Loucy (cell line): ENCODE data around the gene MET.

ENCODE experiments used
- EZH2phosphoT487 ChIP-seq: fragments of 200-600 bp; IDR thresholded peaks from 2 replicates; pipeline ENCODE4 v1.6.1; 2018; ENCODE audit warnings: antibody characterized with exemption, mild to moderate bottlenecking, moderate library complexity, borderline replicate concordance
- TF ChIP-seq, protein P1 (sequence below): fragments of 200-600 bp; sonication (generic); conservative IDR thresholded peaks from 2 replicates; pipeline ENCODE4 v1.5.1; 2014; ENCODE audit warnings: mild to moderate bottlenecking, antibody characterized with exemption, low read length

GRCh38 chr7:116800594-116800993, 128.6 kb downstream of the MET start:
- TF ChIP-seq, protein P1, sequence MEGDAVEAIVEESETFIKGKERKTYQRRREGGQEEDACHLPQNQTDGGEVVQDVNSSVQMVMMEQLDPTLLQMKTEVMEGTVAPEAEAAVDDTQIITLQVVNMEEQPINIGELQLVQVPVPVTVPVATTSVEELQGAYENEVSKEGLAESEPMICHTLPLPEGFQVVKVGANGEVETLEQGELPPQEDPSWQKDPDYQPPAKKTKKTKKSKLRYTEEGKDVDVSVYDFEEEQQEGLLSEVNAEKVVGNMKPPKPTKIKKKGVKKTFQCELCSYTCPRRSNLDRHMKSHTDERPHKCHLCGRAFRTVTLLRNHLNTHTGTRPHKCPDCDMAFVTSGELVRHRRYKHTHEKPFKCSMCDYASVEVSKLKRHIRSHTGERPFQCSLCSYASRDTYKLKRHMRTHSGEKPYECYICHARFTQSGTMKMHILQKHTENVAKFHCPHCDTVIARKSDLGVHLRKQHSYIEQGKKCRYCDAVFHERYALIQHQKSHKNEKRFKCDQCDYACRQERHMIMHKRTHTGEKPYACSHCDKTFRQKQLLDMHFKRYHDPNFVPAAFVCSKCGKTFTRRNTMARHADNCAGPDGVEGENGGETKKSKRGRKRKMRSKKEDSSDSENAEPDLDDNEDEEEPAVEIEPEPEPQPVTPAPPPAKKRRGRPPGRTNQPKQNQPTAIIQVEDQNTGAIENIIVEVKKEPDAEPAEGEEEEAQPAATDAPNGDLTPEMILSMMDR, result no peak
- no peak for TF ChIP-seq EZH2phosphoT487
